Caki2 (cell line): ENCODE measurements around the gene FMNL2. TPM values are rescaled to one million over a fixed set of nuclear protein-coding genes. Genes with fewer than 3 reads are reported as not detected.
A peak's percentile ranks its signal among the peaks of the same experiment; 100 is the strongest.
"Not testable (repeated sequence)": the region's sequence is repeated elsewhere in the genome, so short reads cannot be mapped to it uniquely, and the experiment has no call there.

Experiments
- DNase-seq: peaks from one replicate; pipeline ENCODE4 v3.0.0-alpha.2; 2015; ENCODE audit warnings: low read depth
- in situ Hi-C: cut with HindIII; loops from 2 replicates; pipeline ENCODE4 v1.10.0; 2016; ENCODE audit warnings: low sequenced_read_pairs, low pct_unique_long_range_greater_than_20kb, mixed read lengths
- total RNA-seq: library from RNA; depleted of rRNA; stranded (reverse); fragments of >200 nt; shearing (Covaris generic); gene quantifications from 2 replicates; pipeline ENCODE4 v1.2.3, GENCODE V29; 2014; ENCODE audit warnings: low replicate concordance; rRNA removed

The FMNL2 gene
- 15.8 and 16.4 TPM in 2 replicates for total RNA-seq

DNA sequence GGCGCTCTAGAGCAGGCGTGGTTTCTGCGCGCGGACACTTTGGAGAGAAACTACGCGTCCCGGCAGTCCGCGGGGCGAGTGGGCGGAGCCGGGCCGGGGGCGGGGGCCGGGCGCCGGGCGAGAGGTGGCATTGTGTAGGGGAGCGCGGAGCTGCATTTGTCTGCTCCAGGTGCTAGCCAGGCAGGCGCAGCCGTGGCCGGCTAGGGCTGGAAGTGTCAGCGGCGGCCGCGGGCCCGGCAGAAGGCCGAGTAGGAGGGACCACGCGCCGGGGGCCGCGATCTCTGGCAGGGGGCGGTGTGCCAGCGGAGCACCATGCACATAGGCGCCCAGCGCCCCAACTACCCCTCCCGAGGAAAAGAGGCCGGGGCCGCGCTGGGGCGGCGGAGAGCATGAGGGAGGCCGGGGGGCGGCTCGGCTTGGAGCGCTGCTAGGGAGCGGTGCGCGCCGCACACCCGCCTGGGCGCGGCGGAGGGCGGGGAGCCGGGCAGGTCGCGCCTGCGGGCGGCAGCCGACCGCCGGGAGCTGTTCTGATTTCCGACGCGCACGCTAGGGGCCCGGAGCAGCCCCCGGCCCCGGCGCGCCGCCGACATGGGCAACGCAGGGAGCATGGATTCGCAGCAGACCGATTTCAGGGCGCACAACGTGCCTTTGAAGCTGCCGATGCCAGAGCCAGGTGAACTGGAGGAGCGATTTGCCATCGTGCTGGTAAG, at the start of gene FMNL2:
Gene FMNL2, plus strand, starts transcription at position 159 of the 710 bp plus-strand sequence.
- peak; percentile 75 for DNase-seq
- in situ Hi-C loops, result no loop called here

- no peak for DNase-seq
- in situ Hi-C loops, result no loop called here
These were observed 42.0 kb upstream of the FMNL2 start for GRCh38 chr2:152292991-152293390.

DNA sequence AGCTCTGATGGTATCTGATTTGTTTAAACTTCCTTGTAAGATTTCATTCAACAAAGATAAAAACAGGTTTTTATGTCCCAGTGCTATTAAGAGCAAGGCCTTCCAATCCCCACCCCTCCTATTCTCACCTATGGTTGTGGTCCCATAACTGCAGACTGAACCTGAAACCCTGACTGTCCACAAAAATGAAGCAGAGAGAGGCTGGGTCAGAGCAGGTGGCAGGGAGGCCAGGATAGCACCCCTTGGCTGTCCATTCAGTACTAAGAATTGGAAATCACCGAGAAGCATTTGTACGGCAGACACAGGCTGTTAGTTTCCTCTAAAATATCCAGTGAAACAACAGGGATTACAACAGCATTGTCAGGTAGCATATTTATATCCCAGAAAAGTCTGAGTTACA, 37.3 kb upstream of the FMNL2 start:
- no peak for DNase-seq
- in situ Hi-C loops, result no loop called here

DNA sequence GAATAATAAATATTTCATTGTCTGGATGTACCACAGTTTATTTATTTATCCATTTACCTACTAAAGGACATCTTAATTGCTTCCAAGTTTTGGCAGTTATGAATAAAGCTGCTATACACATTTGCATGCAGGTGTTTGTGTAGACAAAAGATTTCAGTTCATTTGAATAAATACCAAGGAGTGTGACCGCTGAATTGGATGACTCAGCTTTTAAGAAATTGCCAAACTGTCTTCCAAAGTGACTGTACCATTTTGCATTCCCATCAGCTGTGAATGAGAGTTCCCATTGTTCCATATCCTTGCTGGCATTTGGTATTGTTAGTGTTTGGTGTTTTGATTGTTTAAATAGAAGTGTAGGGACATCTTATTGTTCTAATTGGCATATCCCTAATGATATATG, 36.2 kb upstream of the FMNL2 start:
- DNase-seq, result peak; percentile 13
- in situ Hi-C loops, result no loop called here

GRCh38 chr2:152301131-152301530, 33.8 kb upstream of the FMNL2 start:
- in situ Hi-C loops, result no loop called here
- no peak for DNase-seq

DNA sequence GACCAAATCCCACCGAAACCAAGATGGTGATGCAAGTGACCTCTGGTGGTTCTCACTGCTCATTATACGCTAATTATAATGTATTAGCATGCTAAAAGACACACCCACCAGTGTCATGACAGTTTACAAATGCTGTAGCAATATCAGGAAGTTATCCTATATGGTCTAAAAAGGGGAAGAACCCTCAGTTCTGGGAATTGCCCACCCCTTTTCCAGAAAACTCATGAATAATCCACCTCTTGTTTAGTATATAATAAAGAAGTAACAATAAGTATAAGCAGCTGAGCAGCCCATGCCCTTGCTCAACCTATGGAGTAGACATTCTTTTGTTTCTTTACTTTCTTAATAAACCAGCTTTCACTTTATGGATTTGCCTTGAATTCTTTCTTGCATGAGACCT, 31.0 kb upstream of the FMNL2 start:
- DNase-seq, result no peak
- in situ Hi-C loops, result no loop called here

DNA sequence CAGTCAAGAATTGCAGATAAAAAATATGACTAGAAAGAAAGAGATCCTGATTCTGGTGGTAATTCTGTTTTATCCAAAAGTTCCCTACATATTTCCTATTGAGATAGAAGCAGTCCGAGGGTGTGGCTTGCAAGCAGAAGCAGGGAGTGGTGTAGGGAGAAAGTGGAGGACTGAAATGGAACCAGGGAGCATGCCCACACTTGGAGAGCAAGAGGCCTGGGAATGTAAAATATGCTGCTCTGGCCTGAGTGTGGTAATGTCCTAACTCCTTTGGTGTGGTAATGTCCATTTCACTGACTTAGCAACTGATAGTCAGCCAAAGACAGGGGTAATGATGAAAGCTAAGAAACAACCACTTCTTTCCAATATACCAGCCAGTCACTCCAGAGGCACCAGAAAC, 30.1 kb upstream of the FMNL2 start:
- in situ Hi-C loops, result no loop called here
- DNase-seq, result no peak

GRCh38 chr2:152307863-152308262, 27.1 kb upstream of the FMNL2 start:
- no peak for DNase-seq
- in situ Hi-C loops, result no loop called here

- no peak for DNase-seq
- in situ Hi-C loops, result no loop called here
These were observed 25.4 kb upstream of the FMNL2 start for GRCh38 chr2:152309352-152310214.

DNA sequence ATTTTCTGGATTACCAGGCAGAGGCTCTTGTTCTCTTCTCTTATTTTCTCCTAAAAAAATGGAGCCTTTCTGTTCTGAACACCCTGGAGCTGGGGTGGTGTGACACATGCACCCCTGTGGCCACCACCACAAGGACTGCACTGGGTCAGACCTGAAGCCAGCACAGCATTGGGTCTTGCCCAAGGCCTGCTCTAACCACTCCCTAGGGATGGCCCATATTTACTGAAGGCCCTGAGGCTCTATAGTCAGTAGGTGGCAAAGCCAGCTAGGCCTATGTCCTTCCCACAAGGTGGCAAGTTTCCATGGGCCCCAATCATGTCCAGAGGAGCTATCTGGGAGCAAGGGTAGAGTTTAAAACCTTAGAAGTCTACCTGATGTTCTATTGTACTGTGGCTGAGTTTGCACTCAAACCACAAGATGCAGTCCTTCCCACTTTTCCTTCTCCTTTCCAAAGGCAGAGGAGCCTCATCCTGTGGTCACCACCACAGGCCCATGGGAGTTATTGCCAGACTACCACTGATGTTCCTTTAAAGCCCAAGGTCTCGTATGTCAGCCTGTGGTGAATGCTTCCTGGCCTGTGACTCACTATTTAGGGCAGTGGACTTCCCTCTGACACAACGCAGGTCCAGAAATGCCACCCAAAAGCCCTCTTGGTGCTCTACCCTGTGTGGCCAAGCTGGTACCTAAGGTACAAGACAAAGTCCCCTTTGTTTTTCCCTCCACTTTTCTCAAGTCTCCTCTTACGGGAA, 15.0 kb upstream of the FMNL2 start:
- no peak for DNase-seq
- in situ Hi-C loops, result no loop called here

DNA sequence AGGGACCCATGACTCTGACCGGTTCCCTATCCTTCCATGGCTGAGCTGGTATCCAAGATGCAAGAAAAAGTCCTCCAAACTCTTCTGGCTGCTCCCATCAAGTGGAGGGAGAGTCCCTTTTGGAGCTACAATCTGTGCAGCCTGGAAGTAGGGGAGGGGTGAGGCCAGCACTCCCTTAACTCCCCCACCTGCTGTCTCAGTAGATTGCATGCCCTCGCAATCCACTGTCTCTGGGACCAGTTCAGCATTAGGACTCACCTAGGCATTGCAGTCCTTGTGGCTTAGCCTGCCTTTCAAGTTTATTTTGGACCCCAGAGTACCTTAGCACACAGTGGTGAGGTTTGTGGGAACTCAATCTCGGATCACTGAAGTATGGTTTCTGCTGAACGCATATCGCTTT, 14.2 kb upstream of the FMNL2 start:
- DNase-seq, result no peak
- in situ Hi-C loops, result no loop called here

GRCh38 chr2:152322222-152322621, 12.8 kb upstream of the FMNL2 start:
- in situ Hi-C loops, result no loop called here
- DNase-seq, result no peak

GRCh38 chr2:152325126-152325525, 9.8 kb upstream of the FMNL2 start:
- DNase-seq, in situ Hi-C loops: not testable (repeated sequence)

- no peak for DNase-seq
- in situ Hi-C loops, result no loop called here
These were observed 8.3 kb upstream of the FMNL2 start for GRCh38 chr2:152326710-152327109.

DNA sequence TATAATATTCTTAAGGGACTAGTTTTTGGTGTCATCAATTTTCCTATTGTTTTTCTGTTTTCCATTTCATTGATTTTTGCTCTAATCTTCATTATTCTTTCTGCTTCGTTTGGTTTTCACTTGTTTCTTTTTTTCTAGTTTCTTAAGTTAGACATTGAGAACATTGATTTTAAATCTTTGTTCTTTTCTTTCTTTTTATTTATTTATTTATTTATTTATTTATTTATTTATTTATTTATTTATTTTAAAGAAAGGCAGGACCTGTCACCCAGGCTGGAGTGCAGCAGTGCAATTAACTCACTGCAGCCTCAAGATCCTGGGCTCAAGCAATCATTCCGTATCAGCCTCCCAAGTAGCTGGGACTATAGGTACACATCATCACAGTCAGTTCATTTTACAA, 7.0 kb upstream of the FMNL2 start:
- no peak for DNase-seq
- in situ Hi-C loops, result no loop called here

GRCh38 chr2:152330235-152330866, 4.6 kb upstream of the FMNL2 start:
- no peak for DNase-seq
- in situ Hi-C loops, result no loop called here

GRCh38 chr2:152334701-152335015, 316 bp upstream of the FMNL2 start:
- no peak for DNase-seq
- in situ Hi-C loops, result no loop called here

DNA sequence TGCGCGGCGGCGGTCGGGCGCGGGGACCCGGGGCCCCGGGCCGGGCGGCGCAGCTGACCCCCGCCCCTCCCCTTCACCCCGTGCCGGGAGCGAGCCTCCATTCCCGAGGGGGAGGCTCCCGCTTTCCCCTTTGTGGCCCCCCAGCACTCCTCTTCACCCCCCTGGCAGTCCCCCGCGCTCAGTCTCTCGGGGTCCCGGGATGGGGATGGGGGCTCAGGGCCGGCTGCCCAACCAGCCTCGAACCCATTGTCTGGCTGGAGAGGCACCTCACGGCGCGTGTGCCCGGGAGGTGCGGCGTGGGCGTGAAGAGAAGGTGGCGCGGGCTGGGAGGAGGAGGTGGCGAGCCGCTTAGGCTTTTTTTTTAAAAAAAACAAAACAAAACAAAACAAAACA, 748 bp downstream of the FMNL2 start:
- in situ Hi-C loops, result no loop called here
- DNase-seq, result peak; percentile 36
